MM.1S (cell line): ENCODE data around the gene SIRT7.

Experiments used
- DNase-seq: peaks from one replicate; pipeline ENCODE4 v3.0.0-alpha.2; 2015
- H2AFZ ChIP-seq: fragments of 300-600 bp; sonication (generic); 2 replicates; pipeline ENCODE4 v1.6.0; 2016; ENCODE audit warnings: antibody characterized with exemption, low read length
- H3F3A ChIP-seq: fragments of 300-600 bp; sonication (generic); 2 replicates; pipeline ENCODE4 v1.6.1; 2016; ENCODE audit warnings: mild to moderate bottlenecking, antibody characterized with exemption, low read length, moderate library complexity, mixed read lengths; ENCODE audit not compliant: insufficient read depth
- H3K27ac ChIP-seq: fragments of 300-600 bp; sonication (generic); 2 replicates; pipeline ENCODE4 v1.5.1; 2016; ENCODE audit warnings: mild to moderate bottlenecking, low read length
- H3K27me3 ChIP-seq: fragments of 300-600 bp; sonication (generic); replicated peaks from 2 replicates; pipeline ENCODE4 v1.6.0; 2016; ENCODE audit warnings: low read length; ENCODE audit not compliant: insufficient read depth
- H3K36me3 ChIP-seq: fragments of 300-600 bp; sonication (generic); replicated peaks from 2 replicates; pipeline ENCODE4 v1.6.1; 2016; ENCODE audit warnings: mild to moderate bottlenecking, low read length, mixed read lengths; ENCODE audit not compliant: insufficient read depth
- H3K4me1 ChIP-seq: fragments of 300-600 bp; sonication (generic); 2 replicates; pipeline ENCODE4 v1.6.1; 2016; ENCODE audit warnings: low read length, mixed read lengths
- H3K4me2 ChIP-seq: fragments of 300-600 bp; sonication (generic); 2 replicates; pipeline ENCODE4 v1.6.0; 2016; ENCODE audit warnings: low read depth, low read length
- H3K4me3 ChIP-seq: fragments of 300-600 bp; sonication (generic); 2 replicates; pipeline ENCODE4 v1.5.1; 2016; ENCODE audit warnings: low read length, mixed read lengths
- H3K79me2 ChIP-seq: fragments of 300-600 bp; sonication (generic); 2 replicates; pipeline ENCODE4 v1.6.1; 2016; ENCODE audit warnings: mixed run types, low read length, mixed read lengths
- H3K9ac ChIP-seq: fragments of 300-600 bp; sonication (generic); 2 replicates; pipeline ENCODE4 v1.6.1; 2016; ENCODE audit warnings: low read length, mixed read lengths
- H3K9me2 ChIP-seq: fragments of 300-600 bp; sonication (generic); replicated peaks from 2 replicates; pipeline ENCODE4 v1.6.1; 2016; ENCODE audit warnings: mild to moderate bottlenecking, low read length, mixed read lengths; ENCODE audit not compliant: insufficient read depth
- H3K9me3 ChIP-seq: fragments of 300-600 bp; sonication (generic); replicated peaks from 2 replicates; pipeline ENCODE4 v1.6.1; 2016; ENCODE audit warnings: mild to moderate bottlenecking, low read length, mixed read lengths; ENCODE audit not compliant: insufficient read depth
- H4K20me1 ChIP-seq: fragments of 300-600 bp; sonication (generic); 2 replicates; pipeline ENCODE4 v1.6.1; 2016; ENCODE audit warnings: mild to moderate bottlenecking, low read length, moderate library complexity, mixed read lengths; ENCODE audit not compliant: insufficient read depth
- EZH2 ChIP-seq: fragments of 300-600 bp; sonication (generic); optimal IDR thresholded peaks from 2 replicates; pipeline ENCODE3; 2017; ENCODE audit warnings: low read depth, mild to moderate bottlenecking, antibody characterized with exemption, low read length, mixed read lengths
- EZH2phosphoT487 ChIP-seq: fragments of 300-600 bp; sonication (generic); IDR thresholded peaks from 2 replicates; pipeline ENCODE4 v1.6.1; 2018; ENCODE audit warnings: antibody characterized with exemption, low read length
- TF ChIP-seq, protein P1 (sequence below): fragments of 300-600 bp; sonication (generic); IDR thresholded peaks from 2 replicates; pipeline ENCODE4 v1.5.1; 2016; ENCODE audit warnings: antibody characterized with exemption, low read length, mixed read lengths

Gene SIRT7

DNA sequence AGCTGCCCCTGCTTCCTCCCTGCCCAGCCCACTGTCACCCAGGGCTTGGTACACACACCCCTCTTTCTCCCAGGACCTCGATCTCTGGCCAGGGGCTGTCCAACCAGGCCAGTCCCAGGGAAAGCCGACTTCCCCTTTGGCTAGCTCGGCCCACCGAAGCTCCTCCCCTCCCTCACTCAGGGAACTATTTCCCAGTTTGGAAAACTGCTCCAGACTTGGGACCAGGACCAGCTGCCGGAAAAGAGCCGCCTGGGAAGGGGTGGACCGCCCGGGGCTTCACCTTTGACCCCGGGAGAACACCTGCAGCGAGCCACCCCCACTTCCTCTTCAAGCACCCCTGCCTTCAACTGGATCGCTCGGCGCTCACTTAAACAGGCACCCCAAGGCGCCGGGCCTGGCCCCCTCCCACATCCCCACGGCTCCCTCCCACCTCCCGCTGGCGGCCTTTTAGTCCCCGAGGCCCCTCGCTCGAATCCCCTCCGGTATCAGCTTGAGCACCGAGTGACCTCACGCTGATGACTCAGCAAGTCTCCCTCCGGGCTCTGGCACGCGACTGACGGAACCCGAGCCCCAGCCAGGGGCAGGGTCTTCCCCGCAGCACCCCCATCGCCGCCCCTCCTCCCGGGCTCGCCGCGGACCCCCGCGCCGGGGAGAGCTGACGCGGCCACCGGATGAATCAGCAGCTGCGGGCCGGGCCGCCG lies 8.6 kb upstream of the SIRT7 start:
- Histone ChIP-seq H3K79me2 (peaks cover 61% of the 10 kb centered on the region), H4K20me1 (0 out of 2 replicates have a peak, but pooled peaks cover 3% of the 10 kb centered on the region), H3K9me3 (no peaks in the 10 kb centered on the region), H3K4me1 (peaks cover 21% of the 10 kb centered on the region), H3K9me2 (no peaks in the 10 kb centered on the region), H3K4me2 (peak overlapping the region; percentile 95), H2AFZ (no peak overlapping the region), H3K36me3 (no peaks in the 10 kb centered on the region), H3F3A (peaks cover 23% of the 10 kb centered on the region), H3K27me3 (no peaks in the 10 kb centered on the region), H3K9ac (peak overlapping the region; percentile 74), H3K27ac (peak overlapping the region; percentile 56), H3K4me3 (peak overlapping the region; percentile 72)
- no peak for TF ChIP-seq EZH2
- TF ChIP-seq EZH2phosphoT487 = no peak
- peak; percentile 53 for DNase-seq

DNA sequence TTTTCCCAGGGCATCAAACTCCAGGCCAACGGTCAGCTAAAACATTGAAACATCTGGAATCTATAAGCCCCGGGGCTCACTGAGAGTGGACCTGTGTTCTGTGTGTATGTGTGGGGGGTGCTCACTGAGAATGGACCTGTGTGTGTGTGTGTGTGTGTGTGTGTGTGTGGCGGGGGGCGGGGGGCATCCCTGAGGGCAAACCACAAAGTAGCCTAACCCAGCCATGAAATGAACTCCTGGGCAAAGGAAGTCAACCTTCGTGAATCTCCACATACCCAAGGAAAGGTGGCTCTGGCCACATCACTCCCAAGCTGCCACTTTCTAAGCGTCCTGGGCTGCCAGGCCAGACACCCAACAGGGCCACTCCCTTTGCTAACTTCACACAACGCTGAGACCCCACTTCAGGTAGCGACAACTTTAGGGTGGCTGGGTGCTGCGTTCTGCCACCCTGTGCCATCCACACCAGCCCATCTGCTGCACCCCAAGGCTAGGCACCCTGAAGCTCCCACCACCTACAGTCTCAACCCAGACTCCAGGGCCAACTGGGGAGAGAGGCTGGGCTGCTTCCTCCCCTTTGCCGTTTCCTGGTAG lies 8.0 kb upstream of the SIRT7 start:
- peak overlapping the region; percentile 95 for H3K4me2 ChIP-seq
- H4K20me1 ChIP-seq = 0 out of 2 replicates have a peak, but pooled peaks cover 3% of the 10 kb centered on the region
- H3K9me3 ChIP-seq = no peaks in the 10 kb centered on the region
- H3F3A ChIP-seq = peaks cover 23% of the 10 kb centered on the region
- peak overlapping the region; percentile 56; the same call in 1 of the 2 replicates for H3K27ac ChIP-seq
- H3K36me3 ChIP-seq = no peaks in the 10 kb centered on the region
- H3K79me2 ChIP-seq = peaks cover 68% of the 10 kb centered on the region
- peak overlapping the region; percentile 72 for H3K4me3 ChIP-seq
- no peak overlapping the region for H2AFZ ChIP-seq
- no peaks in the 10 kb centered on the region for H3K27me3 ChIP-seq
- H3K9ac ChIP-seq = peak overlapping the region; percentile 74
- no peak for DNase-seq
- no peaks in the 10 kb centered on the region for H3K9me2 ChIP-seq
- TF ChIP-seq EZH2phosphoT487 = no peak
- TF ChIP-seq, protein P1, sequence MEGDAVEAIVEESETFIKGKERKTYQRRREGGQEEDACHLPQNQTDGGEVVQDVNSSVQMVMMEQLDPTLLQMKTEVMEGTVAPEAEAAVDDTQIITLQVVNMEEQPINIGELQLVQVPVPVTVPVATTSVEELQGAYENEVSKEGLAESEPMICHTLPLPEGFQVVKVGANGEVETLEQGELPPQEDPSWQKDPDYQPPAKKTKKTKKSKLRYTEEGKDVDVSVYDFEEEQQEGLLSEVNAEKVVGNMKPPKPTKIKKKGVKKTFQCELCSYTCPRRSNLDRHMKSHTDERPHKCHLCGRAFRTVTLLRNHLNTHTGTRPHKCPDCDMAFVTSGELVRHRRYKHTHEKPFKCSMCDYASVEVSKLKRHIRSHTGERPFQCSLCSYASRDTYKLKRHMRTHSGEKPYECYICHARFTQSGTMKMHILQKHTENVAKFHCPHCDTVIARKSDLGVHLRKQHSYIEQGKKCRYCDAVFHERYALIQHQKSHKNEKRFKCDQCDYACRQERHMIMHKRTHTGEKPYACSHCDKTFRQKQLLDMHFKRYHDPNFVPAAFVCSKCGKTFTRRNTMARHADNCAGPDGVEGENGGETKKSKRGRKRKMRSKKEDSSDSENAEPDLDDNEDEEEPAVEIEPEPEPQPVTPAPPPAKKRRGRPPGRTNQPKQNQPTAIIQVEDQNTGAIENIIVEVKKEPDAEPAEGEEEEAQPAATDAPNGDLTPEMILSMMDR = no peak
- TF ChIP-seq EZH2 = no peak
- H3K4me1 ChIP-seq = peaks cover 21% of the 10 kb centered on the region

DNA sequence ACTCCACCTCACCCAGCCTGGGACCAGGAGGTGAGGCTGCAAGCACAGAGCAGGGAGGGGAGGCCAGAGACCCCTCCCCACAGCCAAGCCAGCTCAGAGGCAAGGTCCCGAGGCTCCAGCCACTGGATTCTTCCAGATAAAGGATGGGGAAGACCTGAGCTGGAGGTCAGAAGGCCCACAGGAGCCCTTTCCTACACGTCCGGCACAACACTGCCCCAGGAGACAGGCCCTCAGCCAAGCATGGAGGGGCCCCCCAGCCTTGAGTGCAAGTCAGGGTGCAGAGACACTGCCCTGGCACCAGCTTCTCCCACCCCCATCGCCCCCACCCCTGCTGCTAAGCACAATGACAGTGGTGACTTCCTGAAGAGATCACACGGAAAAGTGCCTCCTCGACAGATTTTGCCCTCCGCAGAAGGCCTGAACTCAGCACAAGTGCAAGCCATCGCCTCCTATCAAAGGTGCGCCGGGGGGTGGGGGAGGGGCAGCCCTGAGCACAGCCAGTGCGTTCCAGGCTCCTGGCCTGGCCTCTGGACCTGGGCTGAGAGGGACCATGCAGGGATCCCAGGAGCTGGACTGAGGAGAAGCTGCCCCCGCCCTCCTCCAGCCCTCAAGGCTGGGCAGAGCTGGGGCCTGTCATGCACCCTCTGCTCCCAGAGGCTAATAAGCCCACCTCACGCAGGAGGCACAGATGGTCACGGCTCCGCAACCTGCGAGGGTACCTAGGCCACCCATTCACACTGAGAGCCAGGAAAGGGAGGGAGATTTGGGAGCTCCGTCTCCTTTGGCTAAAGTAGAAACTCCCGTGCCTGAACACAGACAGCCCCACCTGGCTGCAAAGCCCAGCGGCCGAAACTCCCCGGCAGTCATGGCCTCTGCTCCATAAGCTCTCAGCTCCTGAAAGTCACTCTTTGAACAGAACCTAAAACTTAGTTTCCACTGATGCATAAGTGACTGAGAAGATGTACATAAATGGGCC lies 6.9 kb upstream of the SIRT7 start:
- H3K4me3 ChIP-seq = peak overlapping the region; percentile 52; the same call in 1 of the 2 replicates
- H3K79me2 ChIP-seq = peaks cover 79% of the 10 kb centered on the region
- peak; percentile 80 for DNase-seq
- no peaks in the 10 kb centered on the region for H3K36me3 ChIP-seq
- H4K20me1 ChIP-seq = 0 out of 2 replicates have a peak, but pooled peaks cover 3% of the 10 kb centered on the region
- TF ChIP-seq, protein P1 = no peak
- TF ChIP-seq EZH2phosphoT487 (no peak), EZH2 (no peak)
- no peaks in the 10 kb centered on the region for H3K9me3 ChIP-seq
- peak overlapping the region; percentile 86 for H3K4me2 ChIP-seq
- peak overlapping the region; percentile 70 for H3K9ac ChIP-seq
- H2AFZ ChIP-seq = no peak overlapping the region
- no peaks in the 10 kb centered on the region for H3K27me3 ChIP-seq
- H3K27ac ChIP-seq = peak overlapping the region; percentile 74; the same call in 1 of the 2 replicates
- peaks cover 21% of the 10 kb centered on the region for H3K4me1 ChIP-seq
- H3F3A ChIP-seq = peaks cover 31% of the 10 kb centered on the region
- H3K9me2 ChIP-seq = no peaks in the 10 kb centered on the region
